ENCODE results near the gene CD8B2. TPM values are rescaled to one million over a fixed set of nuclear protein-coding genes. Genes with fewer than 3 reads are reported as not detected.
"Not testable (repeated sequence)": the region's sequence is repeated elsewhere in the genome, so short reads cannot be mapped to it uniquely, and the experiment has no call there.

The CD8B2 gene
- total RNA-seq, 4 donors from 2014 or later = 0.24 TPM; not detected in 3

GRCh38 chr2:106565599-106565998 is 78.4 kb downstream of the CD8B2 start:
- Histone ChIP-seq H3K4me1 (peaks cover 10 to 20% of the 10 kb centered on the region in 2 donors), H3K27me3 (no peaks in the 10 kb centered on the region), H3K36me3 (no peaks in the 10 kb centered on the region), H3K4me3 (replicated peaks in 1 of 3) (no peak overlapping the region), H3K27ac (no peak overlapping the region), H3K9me3 (no peaks in the 10 kb centered on the region)
- intact Hi-C loops (cut with DNase I) = no loop called here
- 76 to 83% methylated on average over 2 of the region's 2 CpGs for WGBS, 2 donors
- no peak for DNase-seq
- TF ChIP-seq, protein P1, sequence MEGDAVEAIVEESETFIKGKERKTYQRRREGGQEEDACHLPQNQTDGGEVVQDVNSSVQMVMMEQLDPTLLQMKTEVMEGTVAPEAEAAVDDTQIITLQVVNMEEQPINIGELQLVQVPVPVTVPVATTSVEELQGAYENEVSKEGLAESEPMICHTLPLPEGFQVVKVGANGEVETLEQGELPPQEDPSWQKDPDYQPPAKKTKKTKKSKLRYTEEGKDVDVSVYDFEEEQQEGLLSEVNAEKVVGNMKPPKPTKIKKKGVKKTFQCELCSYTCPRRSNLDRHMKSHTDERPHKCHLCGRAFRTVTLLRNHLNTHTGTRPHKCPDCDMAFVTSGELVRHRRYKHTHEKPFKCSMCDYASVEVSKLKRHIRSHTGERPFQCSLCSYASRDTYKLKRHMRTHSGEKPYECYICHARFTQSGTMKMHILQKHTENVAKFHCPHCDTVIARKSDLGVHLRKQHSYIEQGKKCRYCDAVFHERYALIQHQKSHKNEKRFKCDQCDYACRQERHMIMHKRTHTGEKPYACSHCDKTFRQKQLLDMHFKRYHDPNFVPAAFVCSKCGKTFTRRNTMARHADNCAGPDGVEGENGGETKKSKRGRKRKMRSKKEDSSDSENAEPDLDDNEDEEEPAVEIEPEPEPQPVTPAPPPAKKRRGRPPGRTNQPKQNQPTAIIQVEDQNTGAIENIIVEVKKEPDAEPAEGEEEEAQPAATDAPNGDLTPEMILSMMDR (IDR thresholded peaks at IDR 0.05) = no peak
- no peak for TF ChIP-seq POLR2A (IDR thresholded peaks at IDR 0.05)

GRCh38 chr2:106566050-106566449 is 78.9 kb downstream of the CD8B2 start:
- Histone ChIP-seq H3K27ac (no peak overlapping the region), H3K4me1 (peaks cover 10 to 25% of the 10 kb centered on the region in 2 donors), H3K27me3 (no peaks in the 10 kb centered on the region), H3K36me3 (no peaks in the 10 kb centered on the region), H3K9me3 (no peaks in the 10 kb centered on the region), H3K4me3 (replicated peaks in 1 of 3) (no peak overlapping the region)
- peak in 1 of 2 donors; percentile 6 for DNase-seq
- TF ChIP-seq, protein P1 (IDR thresholded peaks at IDR 0.05) = no peak
- TF ChIP-seq POLR2A (IDR thresholded peaks at IDR 0.05) = no peak
- 76 to 83% methylated on average over 6 of the region's 6 CpGs for WGBS, 2 donors
- intact Hi-C loops (cut with DNase I) = no loop called here

DNA sequence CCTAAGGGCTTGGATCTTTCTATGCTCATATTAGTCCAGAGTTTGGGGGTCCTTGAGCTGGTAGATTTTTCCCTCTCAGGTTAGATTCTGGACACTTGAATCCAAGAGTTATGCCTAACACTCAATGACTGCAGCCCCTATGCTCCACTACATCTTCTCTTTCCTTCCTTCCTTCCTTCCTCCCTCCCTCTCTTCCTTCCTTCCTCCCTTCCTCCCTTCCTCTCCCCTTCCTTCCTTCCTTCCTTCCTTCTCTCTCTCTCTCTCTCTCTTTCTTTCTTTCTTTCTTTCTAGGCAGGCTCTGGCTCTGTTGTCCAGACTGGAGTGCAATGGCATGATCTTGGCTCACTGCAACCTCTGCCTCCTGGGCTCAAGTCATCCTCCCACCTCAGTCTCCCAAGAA is 79.3 kb downstream of the CD8B2 start:
- H3K4me3 ChIP-seq (replicated peaks in 1 of 3); H3K27me3 ChIP-seq; intact Hi-C loops (cut with DNase I); H3K27ac ChIP-seq; DNase-seq; H3K9me3 ChIP-seq; H3K36me3 ChIP-seq: not testable (repeated sequence)
- peaks cover 10 to 26% of the 10 kb centered on the region in 2 donors for H3K4me1 ChIP-seq

GRCh38 chr2:106570316-106570715 is 83.2 kb downstream of the CD8B2 start:
- no peaks in the 10 kb centered on the region for H3K36me3 ChIP-seq
- H3K4me1 ChIP-seq = peaks cover 0 to 7% of the 10 kb centered on the region in 2 donors
- WGBS, 2 donors = 80 to 85% methylated on average over 3 of the region's 3 CpGs
- no peaks in the 10 kb centered on the region for H3K27me3 ChIP-seq
- H3K9me3 ChIP-seq = no peaks in the 10 kb centered on the region
- TF ChIP-seq, protein P1 (IDR thresholded peaks at IDR 0.05) = no peak
- TF ChIP-seq POLR2A (IDR thresholded peaks at IDR 0.05) = no peak
- intact Hi-C loops (cut with DNase I) = no loop called here
- H3K27ac ChIP-seq = no peak overlapping the region
- DNase-seq = peak in 1 of 2 donors; percentile 34
- H3K4me3 ChIP-seq (replicated peaks in 1 of 3) = no peak overlapping the region

Other genes with a start within 250 kb of the CD8B2 start
- 1 to 10 TPM in 1 of 4 donors, under 1 TPM in 3; 0.63 to 1.2 (median 0.70) TPM for gene RGPD3, start 19.0 kb upstream of the CD8B2 start, total RNA-seq